A549 (cell line): ENCODE results near the gene GNPTG. TPM values are rescaled to one million over a fixed set of nuclear protein-coding genes. Genes with fewer than 3 reads are reported as not detected.

Experiments
- ATAC-seq, 2 experiments: fragments of 200-7000 bp in 1 of 2; fragments of >200 bp in 1 of 2; cut with Nextera tagmentation in 1 of 2; cut with Tn5 transposase in 1 of 2; 3 replicates each; pipeline versions ENCODE4 v1.8.0 to v1.9.1; 2018 to 2020; ENCODE audit warnings: mild to moderate bottlenecking in 1 of 2, moderate library complexity in 1 of 2
- CTCF ChIA-PET: fragments of 300-600 bp; sonication (Branson Sonifier 250); formaldehyde crosslinking; extraction: SDS; loops from one replicate; lab custom pipeline; 2021; ENCODE audit warnings: antibody characterized with exemption, inconsistent platforms; lab: Yijun Ruan, JAX
- POLR2A ChIA-PET: fragments of 350-600 bp; formaldehyde crosslinking; extraction: SDS; loops from one replicate; lab custom pipeline; 2021; ENCODE audit warnings: antibody characterized with exemption, inconsistent platforms; lab: Yijun Ruan, JAX
- DNase-seq, 2 experiments: peaks; one replicate each; pipeline versions ENCODE4 v3.0.0 to v3.0.0-alpha.2; 2011 to 2016; ENCODE audit warnings: low read depth in 1 of 2, low spot score in 1 of 2
- FAIRE-seq: peaks from 2 replicates; lab custom pipeline; 2011; peaks lifted over from hg19 to GRCh38; lab: Jason Lieb, UNC
- H3K27ac ChIP-seq, 2 experiments: fragments of >200 bp; sonication (Bioruptor Twin); formaldehyde crosslinking; 3 replicates each; pipeline ENCODE4 v1.5.1; 2016 to 2017
- H3K4me1 ChIP-seq: fragments of >200 bp; sonication (Bioruptor Twin); formaldehyde crosslinking; 3 replicates; pipeline ENCODE4 v1.6.1; 2016
- H3K4me2 ChIP-seq: fragments of >200 bp; sonication (Bioruptor Twin); formaldehyde crosslinking; 3 replicates; pipeline ENCODE4 v1.6.1; 2016
- H3K4me3 ChIP-seq: fragments of >200 bp; sonication (Bioruptor Twin); formaldehyde crosslinking; 3 replicates; pipeline ENCODE4 v1.5.1; 2016
- H3K9me3 ChIP-seq: fragments of >200 bp; sonication (Bioruptor Twin); formaldehyde crosslinking; 3 replicates; pipeline ENCODE4 v1.6.1; 2016
- BCL3 ChIP-seq: fragments of >200 bp; sonication (Bioruptor Twin); formaldehyde crosslinking; IDR thresholded peaks from 3 replicates; pipeline ENCODE4 v1.6.1; 2016
- BHLHE40 ChIP-seq: IDR thresholded peaks from 2 replicates; pipeline ENCODE4 v1.6.1; 2012; ENCODE audit warnings: low read depth, low read length, inconsistent platforms
- CBX2 ChIP-seq: fragments of 200-600 bp; sonication (generic); IDR thresholded peaks from 2 replicates; pipeline ENCODE4 v1.6.1; 2016; ENCODE audit warnings: low read depth, mild to moderate bottlenecking, borderline replicate concordance
- CHD2 ChIP-seq: fragments of 150-350 bp; IDR thresholded peaks from 2 replicates; pipeline ENCODE4 v1.6.1; 2014; ENCODE audit warnings: low read length; ENCODE audit not compliant: partially characterized antibody
- FOSB ChIP-seq: fragments of 250-450 bp; sonication (Bioruptor Pico); IDR thresholded peaks from 2 replicates; pipeline ENCODE4 v1.5.0; 2020; ENCODE audit warnings: mild to moderate bottlenecking, moderate library complexity
- MAZ ChIP-seq: fragments of 150-350 bp; IDR thresholded peaks from 2 replicates; pipeline ENCODE4 v1.6.1; 2014; ENCODE audit warnings: antibody characterized with exemption, low read depth, low read length, borderline replicate concordance
- MYC ChIP-seq: IDR thresholded peaks from 2 replicates; pipeline ENCODE4 v1.6.1; 2012; ENCODE audit warnings: mild to moderate bottlenecking, inconsistent platforms, low read length, improper control_type of control experiment, borderline replicate concordance
- PHF8 ChIP-seq: fragments of 200-600 bp; sonication (generic); IDR thresholded peaks from 2 replicates; pipeline ENCODE4 v1.6.1; 2016; ENCODE audit warnings: low read depth, mild to moderate bottlenecking, antibody characterized with exemption, moderate library complexity, borderline replicate concordance
- POLR2A ChIP-seq: IDR thresholded peaks from 2 replicates; pipeline ENCODE4 v1.6.1; 2012; ENCODE audit warnings: mild to moderate bottlenecking, low read length
- TP53 ChIP-seq: fragments of 250-450 bp; sonication (Bioruptor Pico); IDR thresholded peaks from 2 replicates; pipeline ENCODE4 v1.5.0; 2021; ENCODE audit warnings: mild to moderate bottlenecking, moderate library complexity
- ZNF302 ChIP-seq: fragments of 250-450 bp; sonication (Bioruptor Pico); IDR thresholded peaks from 2 replicates; pipeline ENCODE4 v1.9.0; 2021; ENCODE audit warnings: inconsistent platforms, mild to moderate bottlenecking, moderate library complexity
- WGBS: methylation state at CpG from one replicate; pipeline ENCODE4 v1.1.6; 2017; ENCODE audit errors: missing lambda C conversion rate; 5-methylcytosine and 5-hydroxymethylcytosine counted together
- polyA plus RNA-seq, 4 experiments: library from polyadenylated mRNA; depleted of rRNA in 3 of 4; stranded (reverse); fragments of >200 nt; fragmentation: RNase III in 1 of 4; extraction: RNeasy Plus Mini Kit Qiagen cat#74134 plus additional on column Dnase treatment in 1 of 4; gene quantifications; 2 replicates in 3 of 4; 3 replicates in 1 of 4; pipeline ENCODE4 v1.2.3, GENCODE V29; 2011 to 2017
- TF ChIP-seq, protein P1 (sequence below): fragments of 450-650 bp; IDR thresholded peaks from 2 replicates; pipeline ENCODE4 v1.6.1; 2014; ENCODE audit warnings: antibody characterized with exemption
- TF ChIP-seq, protein P2 (sequence below): IDR thresholded peaks from 2 replicates; pipeline ENCODE4 v1.6.1; 2012

Gene GNPTG
- polyA plus RNA-seq, 2 of the 4 experiments (the other 2 are of a cell fraction): 23.4 to 24.2 TPM

DNA sequence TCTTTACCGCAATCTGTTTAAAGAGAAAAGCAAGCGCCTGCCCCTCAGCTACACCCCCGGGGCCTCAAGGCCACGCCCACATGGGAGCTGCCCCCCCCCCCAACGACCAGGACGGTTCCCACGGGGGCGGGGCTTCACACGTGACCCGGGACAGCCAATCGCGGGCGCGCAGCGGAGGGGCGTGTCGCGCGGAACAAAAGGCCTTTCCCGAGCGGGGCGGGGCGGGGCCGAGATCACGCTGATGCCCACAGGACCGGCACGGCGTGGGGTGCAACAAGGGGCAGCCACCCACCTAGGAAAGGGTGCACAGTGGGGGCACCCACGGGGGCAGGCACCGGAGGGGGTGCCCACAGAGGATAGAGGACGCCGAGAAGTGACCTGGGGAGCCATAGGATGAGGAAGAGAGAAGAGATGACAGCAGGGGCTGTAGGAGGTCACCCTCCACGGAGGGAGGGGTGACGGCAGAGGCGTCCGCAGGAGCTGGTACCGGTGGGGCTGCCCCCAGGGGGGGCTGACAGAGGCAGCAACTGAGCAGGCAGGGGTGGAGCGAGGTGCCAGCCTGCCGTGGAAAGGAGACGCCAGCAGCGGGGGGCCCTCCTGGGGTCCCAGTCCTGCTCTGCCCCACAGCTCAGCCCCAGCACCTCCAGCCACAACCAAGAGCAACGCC lies 56.6 kb downstream of the GNPTG start:
- DNase-seq (peak; percentile 78 to 88), ATAC-seq (peak; percentile 87 to 93), FAIRE-seq (no peak)
- peak overlapping the region; percentile 50 to 75; a peak in 5 of 6 replicates for H3K27ac ChIP-seq
- H3K4me1 ChIP-seq: peaks cover 7% of the 10 kb centered on the region; the same call in 2 of the 3 replicates
- ChIA-PET POLR2A (interaction anchor here (0.5 to 1.9 kb wide), 5 partner anchors 9 to 48 kb away, joined by 3 to 8 read pairs (median 3); partner anchors contain the start of gene UQCC4), CTCF (interaction anchor here (0.8 to 4.5 kb wide), 6 partner anchors 8 to 45 kb away, joined by 3 to 27 read pairs (median 4); no protein-coding TSS in a partner anchor)
- 22% methylated on average over 13 of the region's 42 CpGs for WGBS
- H3K4me3 ChIP-seq: peak overlapping the region; percentile 55
- H3K4me2 ChIP-seq: peak overlapping the region; percentile 92
- no peak for TF ChIP-seq CHD2
- TF ChIP-seq MYC: no peak
- TF ChIP-seq TP53 (CRISPR knock-in tag): no peak
- TF ChIP-seq, protein P1, sequence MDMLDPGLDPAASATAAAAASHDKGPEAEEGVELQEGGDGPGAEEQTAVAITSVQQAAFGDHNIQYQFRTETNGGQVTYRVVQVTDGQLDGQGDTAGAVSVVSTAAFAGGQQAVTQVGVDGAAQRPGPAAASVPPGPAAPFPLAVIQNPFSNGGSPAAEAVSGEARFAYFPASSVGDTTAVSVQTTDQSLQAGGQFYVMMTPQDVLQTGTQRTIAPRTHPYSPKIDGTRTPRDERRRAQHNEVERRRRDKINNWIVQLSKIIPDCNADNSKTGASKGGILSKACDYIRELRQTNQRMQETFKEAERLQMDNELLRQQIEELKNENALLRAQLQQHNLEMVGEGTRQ: peak; percentile 94
- TF ChIP-seq, protein P2, sequence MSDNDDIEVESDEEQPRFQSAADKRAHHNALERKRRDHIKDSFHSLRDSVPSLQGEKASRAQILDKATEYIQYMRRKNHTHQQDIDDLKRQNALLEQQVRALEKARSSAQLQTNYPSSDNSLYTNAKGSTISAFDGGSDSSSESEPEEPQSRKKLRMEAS: peak; percentile 46
- TF ChIP-seq POLR2A: peak; percentile 12; the same call in 1 of the 2 replicates
- TF ChIP-seq PHF8: no peak
- TF ChIP-seq BCL3: no peak
- no peak for TF ChIP-seq CBX2
- H3K9me3 ChIP-seq: no peaks in the 10 kb centered on the region

GRCh38 chr16:1412847-1413246 lies 61.1 kb downstream of the GNPTG start:
- 94% methylated on average over 2 of the region's 2 CpGs for WGBS
- POLR2A ChIA-PET: interaction anchor here (0.9 kb wide), 1 partner anchor 34 kb away, joined by 3 read pairs; no protein-coding TSS in a partner anchor

More at GRCh38 chr16:1412847-1413246, 61.1 kb downstream of the GNPTG start:
- no peak for TF ChIP-seq BHLHE40
- no peak for TF ChIP-seq FOSB
- no peak for TF ChIP-seq MAZ
- no peak for TF ChIP-seq ZNF302 (CRISPR knock-in tag)
- CTCF ChIA-PET: interaction anchor here (0.7 to 3.2 kb wide), 8 partner anchors 11 to 166 kb away, joined by 3 to 19 read pairs (median 4); no protein-coding TSS in a partner anchor
- H3K4me1 ChIP-seq: peaks cover 20% of the 10 kb centered on the region
- DNase-seq (no peak), FAIRE-seq (no peak), ATAC-seq (no peak)
- no peak overlapping the region for H3K4me3 ChIP-seq
- no peak overlapping the region for H3K27ac ChIP-seq
- H3K4me2 ChIP-seq: no peak overlapping the region
- no peaks in the 10 kb centered on the region for H3K9me3 ChIP-seq

Other genes with a start within 250 kb of the GNPTG start
- 7.2 and 8.6 TPM in 2 replicates for gene CACNA1H, start 198.8 kb upstream of the GNPTG start, polyA plus RNA-seq (2011; rRNA removed)
- 11.7 to 15.8 TPM (median 14.1 TPM) in 3 replicates for gene CACNA1H, start 198.8 kb upstream of the GNPTG start, polyA plus RNA-seq (2017; fragmentation: RNase III; extraction: RNeasy Plus Mini Kit Qiagen cat#74134 plus additional on column Dnase treatment)
- not detected in 2 replicates for gene TPSG1, start 126.7 kb upstream of the GNPTG start, polyA plus RNA-seq (2011; rRNA removed)
- 0.08 TPM in 1 of 3 replicates, not detected in the others for gene TPSG1, start 126.7 kb upstream of the GNPTG start, polyA plus RNA-seq (2017; fragmentation: RNase III; extraction: RNeasy Plus Mini Kit Qiagen cat#74134 plus additional on column Dnase treatment)
- gene TPSB2, start 121.7 kb upstream of the GNPTG start, polyA plus RNA-seq (2011; rRNA removed): not detected in 2 replicates
- not detected in 3 replicates for gene TPSB2, start 121.7 kb upstream of the GNPTG start, polyA plus RNA-seq (2017; fragmentation: RNase III; extraction: RNeasy Plus Mini Kit Qiagen cat#74134 plus additional on column Dnase treatment)
- gene TPSAB1, start 111.2 kb upstream of the GNPTG start, polyA plus RNA-seq (2011; rRNA removed): not detected in 2 replicates
- gene TPSAB1, start 111.2 kb upstream of the GNPTG start, polyA plus RNA-seq (2017; fragmentation: RNase III; extraction: RNeasy Plus Mini Kit Qiagen cat#74134 plus additional on column Dnase treatment): not detected in 3 replicates
- gene TPSD1, start 95.9 kb upstream of the GNPTG start, polyA plus RNA-seq (2011; rRNA removed): not detected in 2 replicates
- gene TPSD1, start 95.9 kb upstream of the GNPTG start, polyA plus RNA-seq (2017; fragmentation: RNase III; extraction: RNeasy Plus Mini Kit Qiagen cat#74134 plus additional on column Dnase treatment): not detected in 3 replicates
- 131 and 170 TPM in 2 replicates for gene UBE2I, start 42.3 kb upstream of the GNPTG start, polyA plus RNA-seq (2011; rRNA removed)
- gene UBE2I, start 42.3 kb upstream of the GNPTG start, polyA plus RNA-seq (2017; fragmentation: RNase III; extraction: RNeasy Plus Mini Kit Qiagen cat#74134 plus additional on column Dnase treatment): 207 to 210 TPM (median 208 TPM) in 3 replicates
- 0.31 and 0.42 TPM in 2 replicates for gene BAIAP3, start 18.3 kb upstream of the GNPTG start, polyA plus RNA-seq (2011; rRNA removed)
- 0.26 to 0.51 TPM (median 0.32 TPM) in 3 replicates for gene BAIAP3, start 18.3 kb upstream of the GNPTG start, polyA plus RNA-seq (2017; fragmentation: RNase III; extraction: RNeasy Plus Mini Kit Qiagen cat#74134 plus additional on column Dnase treatment)
- gene TSR3, start 53 bp upstream of the GNPTG start, polyA plus RNA-seq (2011; rRNA removed): 27.2 and 32.6 TPM in 2 replicates
- 50.9 to 52.3 TPM (median 51.7 TPM) in 3 replicates for gene TSR3, start 53 bp upstream of the GNPTG start, polyA plus RNA-seq (2017; fragmentation: RNase III; extraction: RNeasy Plus Mini Kit Qiagen cat#74134 plus additional on column Dnase treatment)
- 17.2 and 20.7 TPM in 2 replicates for gene UNKL, start 62.8 kb downstream of the GNPTG start, polyA plus RNA-seq (2011; rRNA removed)
- gene UNKL, start 62.8 kb downstream of the GNPTG start, polyA plus RNA-seq (2017; fragmentation: RNase III; extraction: RNeasy Plus Mini Kit Qiagen cat#74134 plus additional on column Dnase treatment): 37.6 to 41.2 TPM (median 38.2 TPM) in 3 replicates
- gene UQCC4, start 68.8 kb downstream of the GNPTG start, polyA plus RNA-seq (2011; rRNA removed): 33.0 and 35.4 TPM in 2 replicates
- 21.5 to 23.6 TPM (median 23.0 TPM) in 3 replicates for gene UQCC4, start 68.8 kb downstream of the GNPTG start, polyA plus RNA-seq (2017; fragmentation: RNase III; extraction: RNeasy Plus Mini Kit Qiagen cat#74134 plus additional on column Dnase treatment)
- gene PERCC1, start 79.1 kb downstream of the GNPTG start, polyA plus RNA-seq (2011; rRNA removed): not detected in 2 replicates
- not detected in 3 replicates for gene PERCC1, start 79.1 kb downstream of the GNPTG start, polyA plus RNA-seq (2017; fragmentation: RNase III; extraction: RNeasy Plus Mini Kit Qiagen cat#74134 plus additional on column Dnase treatment)
- 0.16 and 0.34 TPM in 2 replicates for gene CCDC154, start 92.6 kb downstream of the GNPTG start, polyA plus RNA-seq (2011; rRNA removed)
- gene CCDC154, start 92.6 kb downstream of the GNPTG start, polyA plus RNA-seq (2017; fragmentation: RNase III; extraction: RNeasy Plus Mini Kit Qiagen cat#74134 plus additional on column Dnase treatment): 0.49 to 0.74 TPM (median 0.70 TPM) in 3 replicates
- 17.2 and 19.9 TPM in 2 replicates for gene CLCN7, start 123.1 kb downstream of the GNPTG start, polyA plus RNA-seq (2011; rRNA removed)
- 51.6 to 69.7 TPM (median 62.8 TPM) in 3 replicates for gene CLCN7, start 123.1 kb downstream of the GNPTG start, polyA plus RNA-seq (2017; fragmentation: RNase III; extraction: RNeasy Plus Mini Kit Qiagen cat#74134 plus additional on column Dnase treatment)
- not detected in 2 replicates for gene PTX4, start 137.0 kb downstream of the GNPTG start, polyA plus RNA-seq (2011; rRNA removed)
- gene PTX4, start 137.0 kb downstream of the GNPTG start, polyA plus RNA-seq (2017; fragmentation: RNase III; extraction: RNeasy Plus Mini Kit Qiagen cat#74134 plus additional on column Dnase treatment): 0.07 TPM in 2 of 3 replicates, not detected in the other
- 9.2 and 10.6 TPM in 2 replicates for gene TELO2, start 141.4 kb downstream of the GNPTG start, polyA plus RNA-seq (2011; rRNA removed)
- gene TELO2, start 141.4 kb downstream of the GNPTG start, polyA plus RNA-seq (2017; fragmentation: RNase III; extraction: RNeasy Plus Mini Kit Qiagen cat#74134 plus additional on column Dnase treatment): 30.4 to 35.0 TPM (median 34.8 TPM) in 3 replicates
- not detected in 2 replicates for gene TMEM204, start 181.7 kb downstream of the GNPTG start, polyA plus RNA-seq (2011; rRNA removed)
- not detected in 3 replicates for gene TMEM204, start 181.7 kb downstream of the GNPTG start, polyA plus RNA-seq (2017; fragmentation: RNase III; extraction: RNeasy Plus Mini Kit Qiagen cat#74134 plus additional on column Dnase treatment)